NCI-H748 (cell line): ENCODE results near the gene LCOR.
A peak's percentile ranks its signal among the peaks of the same experiment; 100 is the strongest.

Source experiments
- DNase-seq: peaks from one replicate; lab custom pipeline; 2025; ENCODE audit not compliant: unreplicated experiment; lab: John Stamatoyannopoulos, UW

LCOR gene

GRCh38 chr10:96984541-96985131 is 152.5 kb downstream of the LCOR start:
- no peak for DNase-seq

- peak; percentile 32 for DNase-seq
Measured at GRCh38 chr10:96986200-96986856, 154.2 kb downstream of the LCOR start.

- no peak for DNase-seq
Measured at GRCh38 chr10:96987141-96987841, 155.2 kb downstream of the LCOR start.

DNA sequence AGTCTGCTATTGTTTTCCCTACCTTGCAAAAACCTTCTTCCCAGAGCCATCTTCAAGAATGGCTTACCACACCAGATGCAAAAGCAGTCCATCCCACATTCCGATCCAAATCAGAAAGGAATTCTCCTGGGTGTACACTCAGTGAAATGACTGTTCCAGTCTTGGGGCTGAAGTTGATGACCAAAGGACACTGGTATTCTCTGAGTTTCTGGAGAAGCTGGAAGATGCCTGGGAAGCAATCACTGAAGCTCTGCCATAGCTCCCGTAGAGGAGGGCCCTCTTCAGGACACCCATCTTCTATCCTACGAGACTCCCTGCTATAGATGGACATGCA is 155.7 kb downstream of the LCOR start:
- DNase-seq: no peak

- peak; percentile 2 for DNase-seq
Measured at GRCh38 chr10:96988426-96988825, 156.3 kb downstream of the LCOR start.

DNA sequence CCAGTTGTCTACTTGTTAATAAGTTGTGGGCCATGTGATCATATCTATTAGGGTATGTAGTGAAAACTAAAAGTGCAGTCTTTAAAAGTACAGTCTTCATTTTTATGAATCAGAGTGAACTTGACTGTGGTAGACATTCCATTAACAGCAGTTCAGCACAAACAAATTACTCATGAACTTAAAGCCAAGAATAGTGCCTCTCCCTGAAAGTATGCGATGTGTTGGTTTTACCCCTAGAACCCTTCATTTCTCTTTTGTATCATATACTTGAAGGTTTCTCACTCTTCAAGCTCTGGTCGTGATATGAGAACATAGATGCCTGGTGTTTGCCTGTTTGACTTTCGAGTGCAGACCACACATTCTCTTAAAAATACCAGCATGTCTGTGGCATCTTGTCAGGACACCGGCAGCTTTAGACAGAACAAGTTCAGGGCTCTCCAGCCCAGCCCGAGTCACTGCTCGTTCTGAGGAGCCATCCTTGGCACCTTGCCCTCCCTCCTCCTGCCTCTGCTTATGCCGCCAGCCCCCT is 159.3 kb downstream of the LCOR start:
- no peak for DNase-seq

DNA sequence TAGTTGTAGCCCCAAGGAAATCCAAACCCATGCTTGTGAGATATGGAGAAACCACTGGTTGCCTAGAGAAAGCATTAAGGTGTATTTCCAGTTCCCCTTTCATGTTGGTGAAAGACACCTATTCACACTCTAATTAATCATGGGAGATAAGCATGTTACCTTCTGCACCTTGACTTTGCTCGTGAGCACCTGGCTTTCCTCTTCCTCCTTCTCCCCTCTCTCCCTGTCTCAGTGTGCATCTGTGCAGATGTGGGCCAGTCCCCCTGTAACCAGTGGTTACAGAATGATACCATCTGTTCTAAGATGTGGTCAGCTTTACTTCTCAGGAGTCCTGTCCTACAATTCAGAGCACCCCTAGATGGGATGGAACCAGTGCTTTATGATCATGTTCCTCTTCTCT is 160.6 kb downstream of the LCOR start:
- DNase-seq: no peak

GRCh38 chr10:96995851-96996250 is 163.8 kb downstream of the LCOR start:
- no peak for DNase-seq

GRCh38 chr10:96996275-96996965 is 164.3 kb downstream of the LCOR start:
- no peak for DNase-seq

GRCh38 chr10:96998329-96998888 is 166.3 kb downstream of the LCOR start:
- no peak for DNase-seq

DNA sequence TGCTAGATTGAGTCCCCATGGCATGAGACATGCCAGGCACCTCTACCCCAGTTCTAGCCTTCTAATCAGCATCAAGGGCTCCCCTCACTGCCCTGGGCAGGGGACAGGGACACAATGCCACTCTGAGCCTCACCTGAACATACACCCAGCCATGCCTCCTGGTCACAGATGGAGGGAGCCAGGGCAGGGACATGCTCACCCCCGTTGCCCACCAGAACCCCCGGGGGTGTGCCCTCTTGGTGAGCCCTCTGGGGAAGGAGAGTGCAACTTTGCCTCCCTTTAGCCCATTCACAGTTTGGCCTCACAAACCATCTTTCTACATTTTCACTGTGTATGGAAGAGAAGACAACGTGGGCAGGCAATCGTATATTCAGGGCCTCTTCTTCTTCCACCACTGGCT is 167.2 kb downstream of the LCOR start:
- no peak for DNase-seq

DNA sequence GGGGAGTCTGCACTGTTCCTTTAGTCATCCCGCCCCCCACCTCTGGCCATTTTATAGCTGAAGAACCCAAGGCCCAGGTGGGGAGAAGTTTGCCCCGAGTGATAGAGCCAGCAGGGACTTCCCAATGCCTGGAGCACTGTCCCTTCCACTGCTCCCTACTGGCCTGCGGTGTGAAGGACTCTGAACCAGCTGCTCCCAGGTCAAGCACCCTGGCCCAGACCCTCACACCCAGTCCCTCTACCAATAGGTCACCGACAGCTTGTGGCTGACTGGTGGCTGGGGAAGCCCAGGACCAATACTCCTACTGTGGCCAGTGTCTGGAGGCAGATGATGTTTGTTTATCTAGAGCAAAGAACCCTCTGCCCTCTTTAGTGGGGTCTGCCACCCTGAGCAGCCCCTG is 167.9 kb downstream of the LCOR start:
- DNase-seq: no peak

- DNase-seq: peak; percentile 30
Measured at GRCh38 chr10:97000487-97001182, 168.5 kb downstream of the LCOR start.

DNA sequence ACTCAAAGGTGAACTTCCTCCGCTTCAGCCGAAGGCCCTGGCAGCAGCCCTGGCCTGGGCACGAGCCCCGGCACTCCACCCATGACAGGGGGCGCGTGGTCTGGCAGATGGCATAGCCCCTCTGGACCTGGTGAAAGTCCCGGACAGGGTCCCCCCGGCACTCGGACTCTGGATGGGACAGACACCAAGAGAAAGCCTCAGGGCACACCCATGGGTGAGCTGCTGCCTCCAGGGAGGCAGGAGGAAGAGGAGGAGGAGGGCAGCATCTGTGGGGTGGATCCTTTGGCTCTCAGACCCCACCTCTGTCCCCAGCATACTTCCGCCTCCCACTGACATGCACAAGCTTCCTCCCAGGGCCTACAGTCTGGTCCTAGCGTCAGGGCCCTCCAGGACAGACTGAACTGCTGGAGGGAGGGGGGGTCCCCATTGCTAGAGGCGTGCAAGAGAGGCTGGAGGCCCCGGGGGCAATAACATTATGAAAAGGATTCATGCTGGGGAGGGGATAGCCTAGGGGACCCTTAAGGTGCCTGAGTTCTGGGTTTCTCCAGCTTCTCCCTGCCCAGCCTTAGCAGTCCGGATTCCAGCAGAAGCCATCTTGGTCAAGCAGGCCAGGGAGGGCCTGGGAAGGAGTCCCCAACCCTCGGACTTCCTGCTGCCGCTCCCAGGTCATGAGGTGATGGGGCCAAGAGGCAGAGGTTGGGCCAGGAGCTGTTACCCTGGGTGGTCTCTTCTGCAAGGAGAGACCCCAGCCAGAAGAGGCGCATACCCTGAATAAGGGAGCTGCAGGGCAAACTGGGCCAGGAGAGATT is 169.3 kb downstream of the LCOR start:
- DNase-seq: no peak

DNA sequence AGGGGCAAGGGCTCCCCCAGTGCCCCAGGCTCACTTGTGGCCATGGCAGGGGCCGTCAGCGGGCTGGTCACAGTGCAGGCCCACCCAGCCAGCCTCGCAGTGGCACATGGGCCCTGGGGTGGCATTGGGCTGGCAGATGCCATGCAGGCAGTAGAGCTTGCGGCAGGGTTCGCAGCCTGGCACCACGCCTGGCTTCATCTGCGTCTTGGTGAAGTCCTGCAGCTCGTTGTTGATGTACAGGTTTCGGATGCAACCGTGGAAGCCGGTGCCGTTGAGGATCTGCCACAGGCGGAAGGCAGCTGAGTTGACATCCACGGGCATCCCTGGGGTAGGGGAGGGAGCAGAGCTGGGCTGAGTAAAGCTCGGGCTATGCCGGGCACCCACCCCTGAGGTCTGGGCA is 170.6 kb downstream of the LCOR start:
- no peak for DNase-seq

DNA sequence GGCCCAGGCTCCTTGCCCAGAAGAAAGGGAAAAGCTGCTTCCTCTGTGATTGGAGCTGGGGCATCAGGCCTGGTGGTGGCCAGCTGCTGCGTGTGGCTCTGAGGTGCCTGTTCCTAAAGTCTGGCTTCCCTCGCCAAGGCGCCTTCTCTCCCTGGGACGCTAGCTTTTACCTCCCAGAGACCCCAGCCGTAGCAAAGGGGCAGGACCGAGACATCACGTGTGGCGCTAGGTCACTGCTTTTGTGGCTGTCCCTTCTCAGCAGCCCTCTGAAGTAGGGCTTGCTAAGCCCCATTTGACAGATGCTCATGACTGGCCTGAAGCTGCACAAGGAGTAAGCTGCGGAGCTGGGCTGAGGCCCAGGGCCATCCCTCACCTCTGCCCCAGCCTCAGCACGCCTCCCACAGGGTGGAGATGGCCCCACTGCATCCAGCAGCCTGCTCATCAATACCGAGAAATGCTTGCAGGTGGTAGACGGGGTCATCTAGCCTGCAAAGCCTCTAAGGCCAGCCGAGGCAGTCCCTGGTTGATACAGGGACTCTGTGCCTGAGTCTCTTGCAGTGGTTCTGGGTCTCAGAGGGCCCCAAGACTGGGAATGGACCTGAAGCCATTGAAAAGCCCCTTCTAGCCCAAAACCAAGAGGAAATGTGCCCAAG is 171.2 kb downstream of the LCOR start:
- no peak for DNase-seq

DNA sequence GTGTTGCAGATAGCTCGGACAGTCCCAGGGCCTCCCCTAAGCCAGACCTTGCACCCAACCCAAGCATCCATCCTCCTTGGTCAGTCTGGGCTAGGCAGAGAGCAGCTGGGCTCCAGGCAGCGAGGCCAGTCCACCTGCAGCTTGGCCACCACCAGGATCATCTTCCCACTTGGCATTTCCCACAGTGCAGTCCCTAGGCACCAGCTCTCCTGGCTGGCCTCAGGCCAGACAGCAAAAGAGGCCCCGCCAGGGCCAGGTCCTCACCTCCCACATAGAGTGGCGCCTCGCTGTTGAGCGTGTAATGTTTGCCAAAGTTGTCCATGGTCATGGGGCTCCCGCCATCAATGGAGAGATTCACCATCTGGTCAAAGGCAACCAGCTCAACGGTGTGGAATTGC is 171.7 kb downstream of the LCOR start:
- DNase-seq: no peak

DNA sequence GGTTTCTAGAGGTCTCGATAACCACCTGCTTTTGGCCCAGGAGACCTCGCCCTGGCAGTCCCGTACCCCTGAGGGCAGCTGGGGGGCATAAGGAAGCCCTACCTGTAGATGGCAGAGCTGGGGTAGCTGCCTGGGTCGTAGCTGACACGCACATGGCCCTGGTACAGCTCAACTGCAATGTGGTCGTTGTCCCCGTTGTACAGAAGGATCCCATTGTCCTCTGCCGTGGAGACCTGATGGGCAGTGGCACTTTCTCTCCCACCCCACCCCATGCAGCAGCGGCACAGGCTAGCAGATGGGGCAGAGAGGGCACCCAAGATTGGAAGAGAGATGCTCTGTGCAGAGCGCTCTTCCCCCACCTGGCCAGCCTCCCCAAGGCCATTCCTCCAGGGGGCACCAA is 172.5 kb downstream of the LCOR start:
- DNase-seq: no peak

DNA sequence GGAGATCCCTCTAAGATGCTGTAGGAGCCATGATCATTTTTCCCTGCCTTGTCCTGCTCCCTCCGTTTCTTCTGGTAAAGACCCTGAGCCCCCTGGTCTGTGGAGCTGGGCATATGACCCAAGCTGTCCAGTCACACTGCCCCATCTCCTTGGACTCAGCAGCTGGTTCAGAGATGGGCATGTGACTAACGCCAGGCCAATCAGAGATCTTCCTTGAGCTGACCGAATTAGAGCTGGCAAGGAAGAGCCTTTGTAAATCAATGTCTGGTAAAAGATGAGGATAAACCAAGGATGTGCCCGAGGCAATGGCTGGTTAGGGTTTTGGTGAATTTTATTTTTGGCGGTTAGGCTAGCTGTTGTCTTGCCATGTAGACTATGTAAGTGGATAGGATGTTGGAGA is 173.3 kb downstream of the LCOR start:
- no peak for DNase-seq

DNA sequence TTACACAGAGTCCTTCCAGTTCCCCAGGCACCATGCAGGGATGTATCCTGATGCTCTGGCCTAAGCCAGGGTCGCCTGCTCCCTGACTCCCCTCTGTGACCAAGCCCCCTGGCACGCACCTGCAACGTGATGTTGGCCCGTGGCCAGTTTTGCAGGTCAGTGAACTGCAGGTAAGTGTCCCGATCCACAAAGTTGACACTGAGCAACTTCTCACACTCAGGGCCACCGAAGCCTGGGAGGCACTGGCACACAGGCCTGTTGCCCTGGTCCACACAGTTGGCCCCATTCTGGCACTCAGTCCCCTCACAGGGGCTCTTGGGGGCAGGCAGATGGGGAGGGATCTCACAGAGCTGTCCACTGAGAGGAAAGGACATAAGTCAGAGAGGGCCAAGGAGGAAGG is 174.3 kb downstream of the LCOR start:
- DNase-seq: no peak
